Stimulated activated CD4-positive, alpha-beta T cell treated with anti-CD3 and anti-CD28 coated beads, Interleukin-4, amount 100 ng/mL, for 1 hour (primary cell): ENCODE measurements around the gene TPRG1.

Experiments used
- DNase-seq: peaks from one replicate; pipeline ENCODE4 v3.0.0-alpha.2; 2020

The TPRG1 gene

DNA sequence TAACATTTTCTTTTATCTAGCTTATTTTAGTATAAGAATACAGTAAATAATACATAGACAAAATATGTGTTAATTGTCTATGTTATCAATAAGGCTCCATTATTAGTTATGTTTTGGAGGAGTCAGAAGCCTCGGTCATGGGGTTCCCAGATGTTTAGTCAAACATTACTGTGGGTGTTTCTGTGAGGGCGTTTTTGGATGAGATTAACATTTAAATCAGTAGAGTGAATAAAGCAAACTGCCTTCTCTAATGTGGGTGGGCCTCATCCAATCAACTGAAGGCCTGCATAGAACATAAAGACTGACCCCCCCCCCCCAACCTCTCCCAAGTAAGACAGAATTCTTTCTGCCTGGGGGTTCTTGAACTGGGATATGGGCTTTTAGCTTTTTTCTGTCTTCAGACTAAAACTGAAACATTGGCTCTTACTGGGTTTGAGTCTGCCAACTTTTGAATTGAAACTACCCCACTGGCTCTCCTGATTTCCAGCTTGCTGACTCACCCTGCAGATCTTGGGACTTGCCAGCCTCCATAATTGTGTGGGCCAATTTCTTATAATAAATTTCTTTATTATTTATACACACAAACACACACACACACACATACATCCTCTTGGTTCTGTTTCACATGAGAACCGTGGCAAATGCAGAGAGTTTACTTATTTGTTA is 192.0 kb downstream of the TPRG1 start:
- DNase-seq = no peak

DNA sequence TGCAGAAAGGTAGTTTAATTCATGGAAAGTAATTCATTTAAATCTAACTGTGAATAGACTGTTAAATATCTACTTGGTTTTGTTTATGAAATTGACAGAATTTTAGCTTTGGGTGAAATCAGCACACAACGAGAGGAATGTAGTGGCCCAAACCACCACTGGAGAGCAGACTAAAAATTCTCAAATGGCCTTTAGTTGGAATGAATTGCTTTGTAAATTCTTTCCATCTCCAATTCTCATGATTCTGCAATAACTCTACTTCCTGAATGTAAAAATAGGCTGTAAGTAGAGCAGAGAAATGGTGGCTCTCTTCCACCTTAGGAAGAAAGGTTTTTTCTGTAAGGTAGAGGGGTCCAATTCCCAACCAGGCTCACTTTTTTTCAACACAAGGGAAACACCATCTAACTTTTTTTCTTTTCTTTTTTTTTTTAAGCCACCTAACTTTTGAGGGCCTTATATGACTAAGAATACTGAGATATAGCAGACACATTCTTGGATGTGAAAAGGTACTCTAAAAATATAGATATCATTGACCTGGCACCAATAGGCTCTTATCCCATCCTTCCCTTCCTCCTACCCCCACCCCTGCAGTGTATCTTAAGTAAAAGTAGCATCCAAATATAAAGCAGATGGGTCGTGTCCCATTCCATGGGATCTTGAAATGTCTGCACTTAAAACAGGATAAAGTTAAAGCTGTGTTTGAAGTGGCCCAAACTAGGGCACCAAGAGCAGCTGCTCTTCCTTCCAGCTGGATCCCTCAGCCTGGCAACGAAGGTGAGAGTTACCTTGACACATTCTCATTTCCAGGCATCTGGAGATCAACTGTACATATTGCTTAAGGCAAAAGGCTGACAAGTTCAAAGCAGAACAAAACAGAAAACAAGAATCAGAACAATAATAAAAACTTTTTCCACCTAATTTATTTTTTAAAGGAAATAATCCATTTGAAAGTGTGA is 194.1 kb downstream of the TPRG1 start:
- DNase-seq = no peak

DNA sequence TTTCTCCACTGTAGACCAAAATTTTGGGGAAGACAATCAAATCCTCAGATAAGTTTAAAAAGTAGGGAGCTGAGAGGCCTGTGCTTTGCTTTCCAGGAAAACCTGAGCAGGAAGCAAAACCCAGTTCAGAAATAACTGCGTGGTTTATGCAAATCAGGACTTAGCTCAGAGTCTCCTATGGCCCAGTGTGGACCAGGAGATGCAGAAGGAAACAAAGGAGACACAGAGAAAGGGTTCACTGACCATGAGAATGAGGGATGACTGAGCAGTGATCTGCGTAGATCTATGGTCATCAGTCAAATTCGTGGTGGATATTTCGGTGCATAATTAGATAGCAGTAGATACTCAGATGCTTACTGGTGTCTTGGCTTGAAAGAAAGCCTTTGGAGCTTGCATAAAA is 196.6 kb downstream of the TPRG1 start:
- DNase-seq = no peak

DNA sequence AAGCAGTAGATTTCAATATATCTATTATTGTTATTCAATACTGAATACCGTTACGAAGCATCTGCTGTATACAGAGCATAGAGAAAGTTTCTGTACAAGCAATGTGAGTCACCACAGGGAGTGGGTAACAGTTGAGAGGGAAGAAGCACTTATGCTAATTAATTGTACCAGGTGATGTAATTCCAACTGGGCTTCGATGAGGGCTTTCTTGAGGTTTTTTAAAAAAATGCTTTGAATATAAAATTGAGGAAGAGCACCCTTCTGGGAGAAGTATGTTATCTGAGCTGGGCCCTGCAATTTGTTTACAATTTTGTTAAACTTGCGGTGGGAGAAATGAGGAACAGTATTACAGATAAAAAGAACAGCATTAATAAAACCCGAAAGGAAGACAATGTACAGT is 197.9 kb downstream of the TPRG1 start:
- no peak for DNase-seq

DNA sequence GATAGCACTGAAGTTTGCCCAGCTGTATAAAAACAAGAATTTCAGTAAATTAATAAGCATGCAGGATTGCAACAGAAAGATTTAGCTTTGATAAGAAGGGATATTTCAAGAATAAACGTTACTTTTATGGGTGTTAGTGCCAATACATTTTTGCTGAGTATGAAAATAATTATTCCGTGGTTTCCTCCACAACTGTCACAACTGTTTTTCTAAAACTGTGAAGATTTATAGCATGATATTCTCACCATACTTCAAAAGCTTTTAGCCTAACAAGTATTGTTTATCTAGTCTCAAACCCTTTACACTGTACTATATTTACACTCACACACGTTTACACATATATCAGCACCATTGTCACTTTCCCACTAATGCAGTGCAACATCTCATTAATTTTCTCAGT is 200.5 kb downstream of the TPRG1 start:
- DNase-seq = no peak
